Posterior vena cava (tissue), 2 donors: Measurements from ENCODE around the gene PAK1. TPM values are rescaled to one million over a fixed set of nuclear protein-coding genes. Genes with fewer than 3 reads are reported as not detected.
"Not testable (repeated sequence)": the region's sequence is repeated elsewhere in the genome, so short reads cannot be mapped to it uniquely, and the experiment has no call there.

ENCODE experiments used
- DNase-seq: peaks from one replicate; pipeline ENCODE4 v3.0.0-alpha.2; 2020; ENCODE audit warnings: low spot score
- intact Hi-C, 2 donors: fragments of 100-400 bp; cut with DNase I; formaldehyde crosslinking; loops; one replicate each; pipeline versions ENCODE4 v1.14.1 to v1.14.2; 2022 to 2023
- total RNA-seq, 2 donors: library from RNA; stranded (reverse); fragmentation: NEBNext Ultra II Directional; extraction: Animal tissue kit (Norgen Biotek cat#: 25700); gene quantifications; one replicate each; pipeline ENCODE4 v1.2.1, GENCODE V29; 2021
- donor health status: DM: yes; HTN: yes; CAD: no.
- donor health status: DM: yes; HTN: yes; CAD: no.

The PAK1 gene
- total RNA-seq, 2 donors from 2014 or later, result 31.0 to 31.9 TPM

GRCh38 chr11:77384571-77384970, 89.3 kb downstream of the PAK1 start:
- no peak for DNase-seq
- intact Hi-C loops, result no loop called here

GRCh38 chr11:77383349-77383748, 90.5 kb downstream of the PAK1 start:
- intact Hi-C loops, result not testable (repeated sequence)
- DNase-seq, result peak; percentile 66

- intact Hi-C loops, result no loop called here
- DNase-seq, result no peak
Observed at GRCh38 chr11:77381729-77382665, 91.9 kb downstream of the PAK1 start.

- intact Hi-C loops, result no loop called here
- no peak for DNase-seq
Observed at GRCh38 chr11:77379934-77380333, 94.0 kb downstream of the PAK1 start.

- intact Hi-C loops, result no loop called here
- DNase-seq, result no peak
Observed at GRCh38 chr11:77379253-77379652, 94.6 kb downstream of the PAK1 start.

GRCh38 chr11:77377734-77378133, 96.2 kb downstream of the PAK1 start:
- intact Hi-C loops, result no loop called here
- DNase-seq, result peak; percentile 65

- intact Hi-C loops, result no loop called here
- DNase-seq, result no peak
Observed at GRCh38 chr11:77375107-77375506, 98.8 kb downstream of the PAK1 start.

- DNase-seq, result no peak
- intact Hi-C loops, result no loop called here
Observed at GRCh38 chr11:77374611-77375031, 99.3 kb downstream of the PAK1 start.

- intact Hi-C loops, result no loop called here
- no peak for DNase-seq
Observed at GRCh38 chr11:77374108-77374507, 99.8 kb downstream of the PAK1 start.

- intact Hi-C loops, result no loop called here
Observed at GRCh38 chr11:77372726-77373125, 101.2 kb downstream of the PAK1 start.

GRCh38 chr11:77371646-77372045, 102.2 kb downstream of the PAK1 start:
- DNase-seq, result no peak
- intact Hi-C loops, result no loop called here

More at GRCh38 chr11:77372726-77373125, 101.2 kb downstream of the PAK1 start:
- DNase-seq, result no peak

GRCh38 chr11:77370217-77370616, 103.7 kb downstream of the PAK1 start:
- intact Hi-C loops, result no loop called here
- DNase-seq, result no peak

GRCh38 chr11:77361184-77361583, 112.7 kb downstream of the PAK1 start:
- intact Hi-C loops, result no loop called here
- DNase-seq, result no peak

- DNase-seq, result no peak
- intact Hi-C loops, result no loop called here
Observed at GRCh38 chr11:77359481-77359880, 114.4 kb downstream of the PAK1 start.

- DNase-seq, result no peak
- intact Hi-C loops, result no loop called here
Observed at GRCh38 chr11:77353131-77353530, 120.8 kb downstream of the PAK1 start.

GRCh38 chr11:77351281-77351886, 122.5 kb downstream of the PAK1 start:
- no peak for DNase-seq
- intact Hi-C loops, result no loop called here

- intact Hi-C loops, result no loop called here
- no peak for DNase-seq
Observed at GRCh38 chr11:77347948-77348347, 125.9 kb downstream of the PAK1 start.

GRCh38 chr11:77346906-77347603, 126.8 kb downstream of the PAK1 start:
- no peak for DNase-seq
- intact Hi-C loops, result no loop called here

GRCh38 chr11:77345621-77346020, 128.3 kb downstream of the PAK1 start:
- no peak for DNase-seq
- intact Hi-C loops, result no loop called here

GRCh38 chr11:77340501-77340900, 133.4 kb downstream of the PAK1 start:
- intact Hi-C loops, result no loop called here
- no peak for DNase-seq
